Measurements from ENCODE around the gene CNTRL. TPM values are rescaled to one million over a fixed set of nuclear protein-coding genes. Genes with fewer than 3 reads are reported as not detected.

Gene CNTRL
- total and polyA plus RNA-seq, 2 of the 8 experiments (the other 6 are each of a cell fraction or from before 2014, with no cell fraction given), result 5.1 to 13.9 TPM

DNA sequence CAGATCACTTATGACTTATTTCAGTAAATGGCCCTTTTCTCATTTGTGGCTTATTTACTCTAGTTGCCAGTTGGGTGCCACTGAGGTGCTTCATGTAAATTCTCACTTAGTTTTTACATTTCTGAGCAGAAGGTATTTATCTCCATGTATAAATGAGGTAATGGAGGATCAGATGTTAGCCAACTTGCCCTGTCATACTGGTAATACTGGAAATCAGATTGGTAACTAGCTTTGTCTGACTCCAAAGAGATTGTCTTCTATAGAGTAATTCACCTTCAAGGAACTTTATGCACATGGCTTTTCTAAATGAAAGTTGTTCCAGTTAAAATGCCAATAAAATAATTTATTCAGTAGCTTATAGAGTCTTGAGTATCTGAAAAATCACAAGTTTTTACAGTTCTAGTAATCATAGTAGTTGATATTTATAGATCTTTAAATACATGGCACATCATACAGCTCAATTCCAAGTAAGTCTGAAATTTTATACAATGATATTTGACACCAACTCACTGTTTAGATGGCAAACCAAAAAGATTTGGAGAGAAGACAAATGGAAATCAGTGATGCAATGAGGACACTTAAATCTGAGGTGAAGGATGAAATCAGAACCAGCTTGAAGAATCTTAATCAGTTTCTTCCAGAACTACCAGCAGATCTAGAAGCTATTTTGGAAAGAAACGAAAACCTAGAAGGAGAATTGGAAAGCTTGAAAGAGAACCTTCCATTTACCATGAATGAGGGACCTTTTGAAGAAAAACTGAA is 98.2 kb downstream of the CNTRL start:
- H2BK5ac ChIP-seq (ENCODE audit: low read depth, low read length), result no peak overlapping the region
- H3K56ac ChIP-seq (replicated peaks; ENCODE audit: insufficient read length, low read depth, low read length), result no peak overlapping the region
- TF ChIP-seq GABPA (IDR thresholded peaks at IDR 0.05; ENCODE audit: borderline replicate concordance, insufficient read depth, low read length) (no peak), KDM1A (IDR thresholded peaks at IDR 0.05; ENCODE audit: borderline replicate concordance, low read length) (no peak)
- H4K8ac ChIP-seq (ENCODE audit: extremely low read depth, insufficient read depth, low read length), result no peak overlapping the region
- H3K79me2 ChIP-seq (ENCODE audit: control insufficient read depth in 1 of 2, insufficient read depth in 2 of 2, low read length in 2 of 2), result no peaks in the 10 kb centered on the region
- no peak overlapping the region for H3K18ac ChIP-seq (ENCODE audit: extremely low read depth, low read length)
- H3K9me3 ChIP-seq (ENCODE audit: insufficient read depth in 2 of 2, low read depth in 1 of 2, low read length in 1 of 2), result no peaks in the 10 kb centered on the region
- no peak overlapping the region for H3K4me2 ChIP-seq (ENCODE audit: insufficient read depth in 1 of 2, low read depth in 2 of 2, low read length in 2 of 2)
- H3K27me3 ChIP-seq (replicated peaks in 1 of 4; ENCODE audit: control insufficient read depth in 3 of 4, extremely low read depth in 1 of 4, insufficient read depth in 3 of 4, low read length in 3 of 4), result no peaks in the 10 kb centered on the region
- H2AFZ ChIP-seq (ENCODE audit: low read length), result no peak overlapping the region
- no peak overlapping the region for H2BK15ac ChIP-seq (ENCODE audit: low read length)
- H2BK20ac ChIP-seq (ENCODE audit: low read length), result no peak overlapping the region
- no peaks in the 10 kb centered on the region for H4K20me1 ChIP-seq (replicated peaks in 1 of 2; ENCODE audit: control insufficient read depth in 1 of 2, insufficient read depth in 2 of 2, low read length in 2 of 2)
- no peak overlapping the region for H3K4ac ChIP-seq (replicated peaks; ENCODE audit: insufficient read length, low read depth, low read length)
- WGBS, 2 experiments (ENCODE audit: extremely low coverage in 1 of 2, insufficient coverage in 1 of 2, insufficient read length in 1 of 2, insufficient replicate concordance in 2 of 2, low coverage in 1 of 2, low lambda C conversion rate in 2 of 2, missing lambda C conversion rate in 1 of 2), result 93% methylated on average over 1 of the region's 1 CpG; no CpG with 5 or more reads in 1 of the 2 experiments
- FAIRE-seq, result no peak
- CTCF ChIA-PET (ENCODE audit: partially characterized antibody), result interaction anchor here (0.8 to 2.1 kb wide), 3 partner anchors 26 to 147 kb away, joined by 3 to 6 read pairs (median 3); no protein-coding TSS in a partner anchor
- no peak overlapping the region for H3K4me3 ChIP-seq (ENCODE audit: extremely low read depth in 1 of 4, insufficient read depth in 2 of 4, low read depth in 3 of 4, low read length in 4 of 4)
- H4K5ac ChIP-seq (ENCODE audit: insufficient read length, low read depth, low read length), result no peak overlapping the region
- no peak overlapping the region for H3K9ac ChIP-seq (replicated peaks in 1 of 4; ENCODE audit: extremely low read depth in 1 of 4, low read depth in 3 of 4, low read length in 3 of 4)
- no peak for DNase-seq (ENCODE audit: low read depth in 1 of 2, low spot score in 2 of 2)
- no peak overlapping the region for H2AK5ac ChIP-seq (ENCODE audit: low read depth, low read length)
- H4K91ac ChIP-seq (replicated peaks; ENCODE audit: insufficient read length, low read length), result no peak overlapping the region
- H3K23me2 ChIP-seq (ENCODE audit: low read depth, low read length), result no peaks in the 10 kb centered on the region
- H3K23ac ChIP-seq (ENCODE audit: insufficient read length), result no peak overlapping the region
- no peaks in the 10 kb centered on the region for H3K4me1 ChIP-seq (replicated peaks in 1 of 4; ENCODE audit: control insufficient read depth in 3 of 4, insufficient read depth in 4 of 4, low read length in 3 of 4)
- no peak overlapping the region for H3K27ac ChIP-seq (ENCODE audit: low read depth, low read length)
- POLR2A ChIA-PET (ENCODE audit: partially characterized antibody), result interaction anchor here (0.8 to 0.9 kb wide), 2 partner anchors 11 kb away, joined by 3 read pairs; no protein-coding TSS in a partner anchor
- no peak overlapping the region for H2BK12ac ChIP-seq (ENCODE audit: low read depth, low read length)
- H3K79me1 ChIP-seq (ENCODE audit: low read depth, low read length), result no peaks in the 10 kb centered on the region
- H2BK120ac ChIP-seq (replicated peaks; ENCODE audit: low read depth, low read length), result no peak overlapping the region
- no peak overlapping the region for H3K14ac ChIP-seq (ENCODE audit: insufficient read length)
- H3K36me3 ChIP-seq (ENCODE audit: control insufficient read depth in 2 of 4, insufficient read depth in 4 of 4, low read length in 3 of 4), result peaks cover 0 to 9% (median 3%) of the 10 kb centered on the region in 4 experiments; a peak in 6 of 8 replicates
